GM19395 (cell line): ENCODE data around the gene STX8.

Experiments used
- ATAC-seq: cut with Tn5 transposase; IDR thresholded peaks from one replicate; pipeline ENCODE4 v1.9.1; 2021; ENCODE audit warnings: mild to moderate bottlenecking, moderate library complexity; ENCODE audit not compliant: unreplicated experiment

STX8 gene

DNA sequence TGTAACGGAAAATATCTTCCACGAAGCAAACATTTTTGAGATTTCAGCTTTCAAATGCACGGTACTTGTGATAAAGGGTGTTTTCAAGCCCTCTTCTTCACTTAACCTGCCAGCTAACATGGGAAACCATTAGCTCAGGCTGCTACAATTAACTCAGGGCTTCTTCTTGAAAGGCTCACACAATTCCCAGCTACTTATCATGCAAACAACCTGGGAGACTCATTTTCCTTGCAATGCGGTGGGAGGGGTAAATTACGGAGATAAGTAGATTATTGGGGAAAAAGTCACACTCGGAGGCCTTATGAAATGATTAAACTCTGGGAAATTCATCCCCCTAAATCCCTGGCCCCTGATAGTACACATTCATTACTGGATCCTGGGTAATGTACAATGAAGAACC lies 266.4 kb downstream of the STX8 start:
- ATAC-seq = no peak

DNA sequence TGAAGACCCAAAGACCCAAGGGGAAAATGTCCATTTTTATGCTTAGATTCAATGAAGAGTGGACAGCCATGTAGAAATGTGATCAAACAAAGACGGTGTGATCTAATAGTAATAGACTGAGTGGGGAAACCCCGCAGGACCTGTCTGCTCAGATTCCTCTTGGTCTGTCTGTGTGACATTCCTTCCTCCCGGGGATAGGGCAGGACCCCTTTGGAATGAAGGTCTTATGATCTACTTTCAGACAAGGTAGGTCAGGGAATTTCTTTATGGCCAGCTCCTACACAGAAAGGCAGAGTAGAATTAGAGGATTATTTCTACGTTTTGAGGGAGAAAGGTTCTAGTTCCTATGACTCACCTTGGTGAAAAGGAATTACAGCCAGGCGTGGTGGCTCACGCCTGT lies 267.6 kb downstream of the STX8 start:
- ATAC-seq = no peak

DNA sequence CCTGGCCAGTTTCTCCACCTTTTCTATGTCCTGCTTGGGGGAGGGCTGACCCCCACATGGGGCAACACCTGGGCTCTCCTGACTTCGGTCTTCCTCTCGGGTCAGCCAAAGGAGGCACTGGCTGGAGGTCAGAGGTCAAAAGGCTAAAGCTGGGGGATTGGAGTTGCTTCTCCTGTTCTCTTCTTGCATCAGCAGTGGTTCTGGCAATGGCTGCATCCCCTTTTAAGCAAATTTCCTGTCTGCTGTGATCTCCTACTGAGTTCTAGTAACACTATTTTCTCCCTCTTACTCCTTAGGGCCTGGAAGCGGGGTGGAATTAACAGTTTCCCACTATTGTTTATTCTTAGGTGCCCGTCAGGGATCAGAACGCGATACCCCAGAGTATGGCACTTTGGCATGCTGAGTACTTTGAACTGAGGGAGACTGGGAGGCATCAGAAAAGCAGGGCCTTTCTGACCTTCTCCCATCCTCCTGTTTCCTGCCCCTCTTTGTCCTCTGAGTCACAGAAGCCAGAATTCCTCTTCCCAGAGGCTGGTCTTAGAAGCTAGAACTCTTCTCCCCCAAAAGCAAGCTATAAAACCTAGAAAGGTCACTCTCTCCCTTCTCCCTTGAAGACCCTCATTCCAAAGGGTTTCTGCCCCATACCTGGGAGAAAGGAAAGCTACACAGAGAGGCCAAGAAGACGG lies 268.2 kb downstream of the STX8 start:
- no peak for ATAC-seq

DNA sequence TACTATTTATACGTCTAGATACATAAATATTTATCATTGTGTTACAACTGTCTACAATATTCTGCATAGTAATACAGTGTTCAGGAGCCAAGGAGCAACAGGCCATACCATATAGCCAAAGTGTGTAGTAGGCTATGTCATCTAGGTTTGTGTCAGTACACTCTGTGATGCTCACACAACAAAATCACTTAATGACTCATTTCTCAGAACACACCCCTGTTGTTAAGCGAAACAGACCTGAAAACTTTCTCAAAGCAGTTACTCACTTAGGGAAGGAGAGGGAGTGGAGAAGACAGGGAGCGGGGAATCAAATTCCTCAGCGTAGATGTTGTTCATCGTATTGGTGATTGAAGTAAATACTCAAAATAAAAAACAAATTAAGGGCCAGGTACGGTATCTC lies 269.5 kb downstream of the STX8 start:
- no peak for ATAC-seq

DNA sequence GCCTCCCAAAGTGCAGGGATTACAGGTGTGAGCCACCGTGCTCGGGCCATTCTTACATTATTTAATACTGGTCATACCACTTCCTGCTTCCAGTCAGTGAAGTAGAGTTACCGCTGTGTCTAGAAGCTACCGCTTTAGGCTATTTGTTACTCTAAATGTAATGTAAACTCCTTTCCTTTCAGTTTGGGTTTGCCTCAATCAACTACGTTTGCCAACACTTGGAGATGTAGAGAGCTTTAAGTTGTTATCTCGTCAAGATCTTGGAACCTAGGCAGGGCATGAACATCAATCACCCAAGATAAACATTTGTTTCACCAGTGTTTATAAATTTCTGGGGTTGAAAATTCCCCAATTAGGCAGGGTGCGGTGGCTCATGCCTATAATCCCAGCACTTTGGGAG lies 275.9 kb downstream of the STX8 start:
- ATAC-seq = no peak

DNA sequence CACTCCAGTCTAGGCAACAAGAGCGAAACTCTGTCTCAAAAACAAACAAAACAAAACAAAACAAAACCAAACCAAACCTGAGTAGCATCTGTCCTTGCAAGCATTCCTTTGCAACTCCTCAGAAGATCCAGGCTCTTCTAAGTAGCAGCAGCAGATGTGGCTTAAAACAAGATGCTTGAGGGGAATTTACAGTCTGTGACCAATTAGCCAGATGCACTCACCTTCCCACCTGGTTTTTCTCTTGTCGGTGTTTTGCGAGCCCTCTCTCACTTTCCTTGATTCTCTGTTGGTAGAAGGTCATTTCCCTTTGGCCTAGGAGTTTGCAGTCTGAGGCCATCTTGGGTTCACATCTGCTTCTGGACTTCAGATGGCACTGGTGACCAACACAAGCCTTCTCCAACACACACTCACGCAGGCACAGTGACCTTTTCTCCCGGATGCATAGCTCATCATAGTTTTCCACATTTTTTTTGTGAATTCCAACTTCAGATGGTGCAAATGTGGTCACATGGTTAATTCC lies 276.8 kb downstream of the STX8 start:
- no peak for ATAC-seq

DNA sequence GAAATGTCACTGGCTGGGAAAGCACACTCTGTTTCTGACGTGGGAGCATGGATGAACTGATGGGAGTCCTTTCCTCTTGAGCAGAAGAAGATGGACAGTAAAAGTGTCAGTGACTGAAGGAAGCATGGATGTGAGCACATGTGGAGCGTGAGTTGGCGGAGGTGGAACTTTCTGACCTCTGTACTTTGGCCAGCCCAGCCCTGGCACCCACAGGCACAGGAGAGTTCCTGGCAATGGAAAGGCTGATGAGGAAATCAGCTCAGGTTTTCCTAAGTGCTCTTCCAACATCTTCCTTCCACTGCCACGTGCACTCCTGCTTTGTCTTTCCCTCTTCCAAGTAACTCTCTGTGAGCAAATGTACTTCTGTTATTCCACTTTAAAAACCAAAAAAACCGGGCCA lies 277.5 kb downstream of the STX8 start:
- ATAC-seq = no peak

DNA sequence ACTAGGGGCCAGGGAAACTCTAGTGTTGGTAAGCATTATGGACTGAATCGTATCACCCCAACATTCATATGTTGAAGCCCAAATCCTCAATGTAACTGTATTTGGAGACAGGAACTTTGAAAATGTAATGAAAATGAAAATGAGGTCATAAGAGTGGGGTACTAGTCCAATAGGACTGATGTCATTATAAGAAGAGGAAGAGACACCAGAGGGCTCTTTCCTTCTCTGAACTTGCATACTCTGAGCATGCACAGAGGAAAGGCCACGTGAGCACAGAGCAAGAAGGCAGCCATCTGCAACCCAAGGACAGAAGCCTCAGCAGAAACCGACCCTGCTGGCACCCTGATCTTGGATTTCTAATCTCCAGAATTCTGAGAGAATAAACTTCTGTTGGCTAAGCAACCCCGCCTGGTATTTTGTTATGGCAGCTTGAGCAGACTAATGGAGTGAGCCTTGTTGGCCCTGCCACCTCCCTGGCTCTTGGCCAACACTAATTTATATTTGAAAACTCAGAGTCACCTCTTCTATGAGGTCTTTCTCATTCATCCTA lies 280.9 kb downstream of the STX8 start:
- ATAC-seq = no peak

DNA sequence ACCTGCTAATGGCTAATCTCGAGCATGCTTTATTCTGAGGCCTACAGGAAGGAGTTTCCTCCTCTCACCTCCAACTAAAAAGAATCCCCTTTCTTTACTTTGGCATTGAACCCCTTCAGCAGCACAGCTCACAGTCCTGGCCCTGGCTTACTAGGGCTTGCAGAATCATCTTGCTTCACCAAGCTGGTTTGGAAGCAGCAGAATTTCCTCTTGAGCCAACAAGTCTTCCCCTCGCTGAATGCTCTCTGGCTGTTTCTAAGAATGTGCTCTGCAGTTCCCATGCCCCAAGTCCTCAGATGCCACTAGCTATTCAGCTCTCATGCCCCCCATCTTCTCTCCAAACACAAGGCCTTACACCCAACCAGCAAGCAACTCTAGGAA lies 283.1 kb downstream of the STX8 start:
- ATAC-seq = no peak

DNA sequence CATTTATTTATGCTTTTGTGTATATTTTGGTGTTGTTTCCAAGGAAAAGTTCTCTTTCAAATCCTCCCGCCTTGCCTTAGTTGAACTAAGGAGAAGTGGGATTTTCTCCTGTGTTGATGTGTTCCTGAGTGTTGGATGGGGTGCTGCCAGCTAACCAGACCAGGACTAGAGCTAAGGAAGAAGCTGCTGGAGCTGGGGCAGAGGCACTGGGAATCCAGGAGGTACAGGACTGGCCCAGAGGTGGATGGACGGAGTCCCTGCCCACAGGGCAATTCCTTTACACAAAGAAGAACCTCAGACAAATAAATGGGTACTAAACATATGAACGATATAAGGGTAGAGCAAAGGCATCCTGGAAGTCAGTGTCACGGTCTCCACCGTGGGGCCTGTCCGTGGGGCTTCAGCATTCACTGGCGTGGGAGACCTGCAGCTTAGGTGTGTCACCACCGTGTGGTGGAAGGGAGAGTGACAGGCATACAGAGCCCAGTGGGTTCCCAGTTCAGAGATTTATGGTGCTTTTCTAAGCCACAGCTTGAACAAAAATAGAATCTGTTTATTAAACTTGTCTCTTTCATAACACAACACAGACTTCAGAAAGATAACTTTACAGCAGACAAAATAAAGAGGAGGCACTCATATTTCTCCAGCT lies 283.6 kb downstream of the STX8 start:
- ATAC-seq = no peak

DNA sequence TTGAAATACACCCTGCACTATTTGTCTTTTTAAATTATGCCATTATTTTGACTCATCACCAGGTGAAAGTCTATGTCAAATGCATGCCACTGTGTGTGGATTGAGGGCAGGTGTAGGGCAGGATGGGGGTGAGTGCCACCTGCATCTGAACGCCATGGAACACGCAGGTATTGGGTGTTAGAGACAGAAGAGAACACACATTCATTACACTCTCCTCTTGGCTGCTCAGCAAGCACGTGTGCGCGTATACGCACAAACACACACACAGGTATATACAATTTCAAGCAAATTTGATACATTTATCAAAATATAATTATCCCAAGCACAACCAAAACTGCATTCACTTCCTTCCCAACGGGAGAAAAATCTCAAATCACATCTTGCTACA lies 285.4 kb downstream of the STX8 start:
- no peak for ATAC-seq

DNA sequence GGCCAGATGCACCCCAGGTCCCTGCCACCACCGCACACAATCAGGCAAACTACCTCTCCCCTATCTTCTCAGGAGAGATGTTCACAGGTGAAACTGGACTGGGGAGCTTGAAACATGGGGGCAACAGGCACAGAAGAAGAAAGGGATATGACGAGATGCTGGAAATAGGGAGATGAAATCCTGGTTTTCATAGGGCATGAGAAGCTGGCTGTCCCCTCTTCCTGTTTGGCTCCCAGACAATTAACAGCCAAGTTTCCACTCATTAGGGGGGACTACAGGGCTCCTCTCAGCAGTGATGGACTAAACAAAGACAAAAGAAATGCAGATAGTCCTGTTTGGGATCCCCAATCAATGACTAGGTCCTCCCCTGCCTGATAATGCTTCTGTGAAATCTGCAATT lies 288.3 kb downstream of the STX8 start:
- no peak for ATAC-seq

DNA sequence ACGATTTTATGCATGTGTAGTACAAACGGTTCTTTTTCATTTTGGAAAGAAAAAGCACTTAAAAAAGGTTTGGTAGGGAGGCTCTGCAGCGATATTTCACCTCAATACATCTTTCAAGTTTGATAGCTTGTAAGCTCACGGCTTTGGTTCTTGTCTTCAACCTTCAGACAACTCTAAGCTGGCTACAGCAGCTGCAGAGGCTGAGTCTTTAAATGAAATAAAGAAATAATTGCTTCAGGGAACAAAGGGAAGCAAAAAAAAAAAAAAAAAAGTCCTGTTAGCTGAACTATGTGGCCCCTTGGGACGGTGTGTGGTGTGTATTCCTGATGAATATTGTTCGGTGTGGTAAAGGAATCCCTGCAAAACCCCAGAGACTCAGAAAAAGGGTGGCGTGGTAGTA lies 289.2 kb downstream of the STX8 start:
- no peak for ATAC-seq

DNA sequence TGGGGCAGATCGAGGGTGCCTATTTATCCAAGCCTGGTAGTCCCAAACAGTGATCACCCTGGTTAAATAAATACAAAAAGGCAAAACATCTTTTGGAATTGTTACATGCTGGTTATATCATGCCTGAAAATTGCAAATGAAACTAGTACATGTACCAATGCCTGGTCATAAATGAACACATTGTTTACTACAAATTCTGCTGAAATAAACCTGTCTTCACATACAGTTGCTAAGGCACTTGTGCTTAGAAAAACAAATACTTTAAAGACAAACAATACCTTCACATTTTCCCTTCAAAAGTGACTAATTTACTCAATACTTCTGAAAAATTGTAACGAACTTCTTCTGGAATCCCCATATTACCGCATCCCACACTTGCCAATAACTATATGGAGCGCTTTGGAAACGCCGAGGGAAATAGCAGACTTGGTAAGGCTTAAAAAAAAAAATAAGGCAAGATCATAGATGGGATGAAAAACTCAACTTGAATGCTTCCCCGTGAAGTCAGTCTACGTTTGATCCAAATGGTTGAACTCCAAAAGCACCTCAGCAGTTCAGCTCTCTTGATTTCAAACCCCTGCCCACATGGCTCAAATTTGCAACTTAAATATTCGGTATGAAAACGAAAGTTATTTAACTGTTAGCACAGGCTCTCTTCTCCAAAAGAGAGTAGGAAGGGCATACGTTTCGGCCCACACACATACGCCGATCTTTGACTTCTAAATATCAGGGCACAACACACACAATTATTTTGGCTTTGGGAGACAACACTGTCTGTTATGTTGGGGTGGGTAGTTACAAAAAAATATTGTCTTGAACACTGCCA lies 289.8 kb downstream of the STX8 start:
- ATAC-seq = no peak

DNA sequence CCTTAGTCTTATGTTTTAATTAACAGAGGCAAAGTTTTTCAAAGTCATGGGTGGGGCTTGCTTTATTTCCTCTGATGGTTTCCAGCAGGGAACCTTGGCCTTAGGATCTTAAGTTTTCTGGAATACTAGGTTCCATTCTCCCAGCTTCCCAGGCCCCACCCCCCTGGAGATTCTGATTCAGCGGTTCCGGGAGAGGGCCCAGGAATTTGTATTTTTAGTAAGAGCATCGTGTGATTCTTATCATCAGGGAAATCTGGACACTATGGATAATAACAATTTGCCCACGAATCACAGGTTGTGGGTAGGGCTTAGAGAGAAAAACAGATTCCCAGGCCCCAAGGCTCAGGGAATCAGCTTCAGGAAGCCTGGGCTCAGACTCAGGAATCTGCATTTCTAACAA lies 290.7 kb downstream of the STX8 start:
- no peak for ATAC-seq

DNA sequence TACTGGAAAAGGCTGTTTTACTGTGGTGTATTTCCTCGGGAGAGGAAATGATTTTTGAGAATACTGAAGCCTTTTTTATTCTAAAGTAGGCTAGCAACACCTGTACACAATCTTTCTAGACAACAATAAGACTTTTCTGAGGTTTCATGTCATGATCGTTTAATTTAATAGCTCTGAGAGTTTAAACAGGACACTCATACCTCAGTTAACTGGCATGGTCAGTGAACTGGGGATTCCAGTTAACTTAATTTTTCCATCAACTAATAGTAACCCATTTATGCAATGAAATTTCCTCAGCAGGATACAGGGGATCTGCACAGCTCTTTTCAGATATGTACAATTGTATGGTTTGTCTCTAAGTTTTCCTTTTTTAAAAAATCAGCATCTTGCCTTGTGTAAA lies 291.7 kb downstream of the STX8 start:
- no peak for ATAC-seq

DNA sequence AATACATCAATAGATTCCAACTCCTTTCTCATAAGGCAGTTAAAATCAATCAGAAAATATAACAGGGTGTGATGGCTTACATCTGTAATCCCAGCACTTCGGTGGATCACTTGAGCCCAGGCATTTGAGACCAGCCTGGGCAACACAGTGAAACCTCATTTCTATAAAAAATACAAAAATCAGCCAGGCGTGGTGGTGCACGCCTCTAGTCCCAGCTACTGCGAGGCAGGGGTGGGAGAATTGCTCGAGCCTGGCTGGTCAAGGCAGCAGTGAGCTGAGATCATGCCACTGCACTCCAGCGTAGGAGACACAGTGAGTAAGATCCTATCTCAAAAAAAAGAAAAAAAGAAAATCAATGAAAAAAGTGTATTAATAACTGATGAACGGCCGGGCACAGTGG lies 295.7 kb downstream of the STX8 start:
- no peak for ATAC-seq

DNA sequence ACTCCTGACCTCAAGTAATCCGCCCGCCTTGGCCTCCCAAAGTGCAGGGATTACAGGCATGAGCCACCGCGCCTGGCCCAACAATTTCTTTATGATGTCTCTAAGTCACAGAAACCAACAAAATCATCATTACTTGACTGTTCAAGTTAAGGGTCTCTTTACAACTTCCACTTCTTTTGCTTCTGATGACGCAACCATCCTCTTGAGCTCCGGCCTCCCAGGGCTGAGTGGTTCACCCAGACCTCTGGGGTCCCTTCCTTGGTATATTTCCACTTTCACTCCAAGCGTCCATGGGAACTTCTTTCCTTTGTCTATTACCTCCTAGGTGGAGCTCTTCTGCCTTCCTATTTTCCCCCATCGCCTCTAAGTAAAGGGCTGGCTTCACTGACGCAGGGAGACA lies 300.6 kb downstream of the STX8 start:
- ATAC-seq = no peak

DNA sequence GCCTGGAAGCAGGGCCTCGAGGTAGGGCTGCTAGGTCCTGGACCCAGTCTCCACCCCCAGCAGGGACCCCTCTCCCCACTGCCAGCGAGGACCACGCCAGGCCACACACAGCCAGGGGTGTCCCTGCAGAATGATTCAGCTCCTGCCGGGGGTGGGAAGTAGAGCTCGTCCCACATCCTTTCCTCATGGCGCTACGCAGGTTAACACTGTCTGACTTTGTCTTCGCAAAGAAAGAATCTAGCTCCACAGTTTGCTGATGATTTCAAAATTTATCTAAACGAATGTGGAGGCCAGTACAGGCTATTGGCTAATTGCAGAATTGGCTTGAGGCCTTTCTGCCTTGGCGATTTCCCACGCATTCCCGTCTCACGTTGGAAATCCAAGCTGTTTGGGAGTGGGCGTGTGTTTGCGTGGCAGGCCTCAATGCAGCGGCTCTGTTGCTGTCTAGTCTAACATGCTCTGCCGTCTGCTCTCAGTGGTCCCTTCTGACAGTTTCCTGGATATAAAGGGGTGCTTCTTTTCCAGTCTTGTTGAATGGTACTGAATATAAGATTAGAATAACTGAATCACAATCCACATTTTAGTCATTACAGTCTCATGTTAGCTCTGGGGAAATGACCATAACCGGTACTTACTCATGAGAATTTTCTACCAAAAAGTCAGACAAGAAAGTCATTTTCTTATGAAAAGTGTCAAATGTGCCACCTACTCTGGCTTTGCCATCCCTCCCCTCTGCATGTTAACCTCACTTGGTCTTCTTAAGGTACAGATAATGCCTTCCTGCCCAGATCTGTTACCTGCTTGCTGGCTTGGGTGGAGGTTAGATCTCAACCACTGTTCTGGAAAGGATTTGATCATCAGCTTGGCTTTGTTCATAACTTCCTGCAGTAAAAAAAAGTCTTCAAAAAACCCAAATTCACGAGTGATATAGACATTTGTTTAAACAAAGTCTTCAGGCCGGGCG lies 301.9 kb downstream of the STX8 start:
- no peak for ATAC-seq

DNA sequence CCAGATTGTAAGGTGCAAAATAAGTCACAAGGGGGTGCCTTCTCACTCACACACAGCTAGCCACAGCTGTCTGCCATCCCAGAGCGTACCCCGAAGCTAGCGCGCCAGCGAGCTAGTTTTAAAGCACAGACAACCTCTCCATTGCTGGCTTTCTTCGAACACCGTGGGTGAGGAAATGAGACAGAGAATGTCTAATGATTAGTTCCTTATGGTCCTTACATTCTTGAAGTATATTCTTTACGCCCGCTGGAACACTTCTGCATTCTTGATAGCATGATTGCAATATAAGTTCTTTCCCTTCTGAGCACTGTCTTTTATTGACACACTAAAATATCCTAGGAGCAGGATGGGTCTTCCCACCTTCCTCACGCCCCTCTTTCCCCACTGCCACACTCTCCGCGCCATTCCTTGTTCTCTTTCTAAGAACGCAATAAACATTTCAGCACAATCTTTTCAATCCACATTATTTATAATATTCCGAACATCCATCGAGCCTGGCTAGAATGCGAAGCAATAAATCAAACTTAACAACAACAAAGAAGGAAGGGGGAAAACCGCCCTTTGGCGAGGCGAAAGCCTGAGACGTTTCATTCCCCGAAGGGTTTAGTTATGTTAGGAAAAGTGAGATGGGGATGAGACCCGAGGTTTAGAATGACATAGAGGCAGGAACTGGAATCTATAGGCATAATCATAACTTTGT lies 303.0 kb downstream of the STX8 start:
- no peak for ATAC-seq
